Ramos (cell line): Measurements from ENCODE around the gene CAV1.
"Not testable (repeated sequence)": the region's sequence is repeated elsewhere in the genome, so short reads cannot be mapped to it uniquely, and the experiment has no call there.

Experiments used
- in situ Hi-C: fragments of 300-500 bp; cut with MboI; formaldehyde crosslinking; loops from one replicate; pipeline ENCODE4 v1.14.3; 2022; ENCODE audit warnings: low sequenced_read_pairs; ENCODE audit not compliant: unreplicated experiment

Gene CAV1, protein sequence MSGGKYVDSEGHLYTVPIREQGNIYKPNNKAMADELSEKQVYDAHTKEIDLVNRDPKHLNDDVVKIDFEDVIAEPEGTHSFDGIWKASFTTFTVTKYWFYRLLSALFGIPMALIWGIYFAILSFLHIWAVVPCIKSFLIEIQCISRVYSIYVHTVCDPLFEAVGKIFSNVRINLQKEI

DNA sequence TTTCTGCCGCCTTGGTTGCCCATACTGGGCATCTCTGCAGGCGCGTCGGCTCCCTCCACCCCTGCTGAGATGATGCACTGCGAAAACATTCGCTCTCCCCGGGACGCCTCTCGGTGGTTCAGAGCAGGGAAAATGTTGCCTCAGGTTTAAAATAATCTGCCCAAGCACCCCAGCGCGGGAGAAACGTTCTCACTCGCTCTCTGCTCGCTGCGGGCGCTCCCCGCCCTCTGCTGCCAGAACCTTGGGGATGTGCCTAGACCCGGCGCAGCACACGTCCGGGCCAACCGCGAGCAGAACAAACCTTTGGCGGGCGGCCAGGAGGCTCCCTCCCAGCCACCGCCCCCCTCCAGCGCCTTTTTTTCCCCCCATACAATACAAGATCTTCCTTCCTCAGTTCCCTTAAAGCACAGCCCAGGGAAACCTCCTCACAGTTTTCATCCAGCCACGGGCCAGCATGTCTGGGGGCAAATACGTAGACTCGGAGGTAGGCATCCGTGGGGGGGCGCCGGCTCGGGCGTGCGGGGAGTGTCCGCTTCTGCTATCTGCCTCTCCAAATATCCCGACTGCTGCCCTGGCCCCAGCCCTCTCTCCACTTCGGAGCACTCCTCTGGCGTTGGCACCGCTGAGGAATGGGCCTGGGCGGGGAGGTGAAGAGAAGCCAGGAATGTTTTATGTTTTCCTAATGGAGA, at the start of gene CAV1:
CAV1 (plus strand) TSS at position 428 of the 689 bp plus-strand sequence; CDS start at position 455, 27 bp downstream.
- in situ Hi-C loops, result no loop called here

DNA sequence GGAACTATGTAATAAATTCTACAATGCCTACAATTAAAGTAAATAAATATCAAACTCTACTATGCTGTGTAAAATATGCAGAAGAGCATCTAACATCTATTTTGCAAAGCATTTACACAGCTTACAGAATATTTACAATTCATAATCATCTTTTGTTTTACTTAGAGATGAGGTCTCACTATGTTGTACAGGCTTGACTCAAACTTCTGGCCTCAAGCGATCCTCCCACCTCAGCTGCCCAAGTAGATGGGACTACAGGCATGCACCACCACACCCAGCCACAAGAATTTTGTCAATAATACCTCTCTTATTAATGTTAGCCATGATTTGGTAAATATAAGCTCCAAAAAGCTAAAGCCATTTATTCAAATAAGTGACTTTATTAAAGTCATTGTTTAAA, 47.2 kb upstream of the CAV1 start:
- in situ Hi-C loops, result no loop called here

DNA sequence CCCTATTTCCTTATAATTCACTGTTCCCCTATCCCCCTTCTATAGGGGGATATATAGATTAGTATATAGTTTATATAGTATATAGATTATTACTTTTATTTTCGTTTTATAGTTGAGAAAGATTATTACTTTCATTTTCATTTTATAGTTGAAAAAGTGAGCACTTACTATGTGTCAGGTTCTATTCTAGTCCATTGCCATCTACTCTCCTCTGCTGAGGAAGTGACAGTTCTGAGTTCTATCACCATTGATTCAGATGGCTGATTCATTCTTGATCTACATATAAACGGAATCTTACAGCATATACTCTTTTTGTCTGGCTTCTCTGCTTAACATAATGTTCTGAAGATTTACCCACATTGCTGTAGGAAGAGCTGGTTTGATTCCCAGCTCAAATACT, 46.0 kb upstream of the CAV1 start:
- in situ Hi-C loops, result no loop called here

DNA sequence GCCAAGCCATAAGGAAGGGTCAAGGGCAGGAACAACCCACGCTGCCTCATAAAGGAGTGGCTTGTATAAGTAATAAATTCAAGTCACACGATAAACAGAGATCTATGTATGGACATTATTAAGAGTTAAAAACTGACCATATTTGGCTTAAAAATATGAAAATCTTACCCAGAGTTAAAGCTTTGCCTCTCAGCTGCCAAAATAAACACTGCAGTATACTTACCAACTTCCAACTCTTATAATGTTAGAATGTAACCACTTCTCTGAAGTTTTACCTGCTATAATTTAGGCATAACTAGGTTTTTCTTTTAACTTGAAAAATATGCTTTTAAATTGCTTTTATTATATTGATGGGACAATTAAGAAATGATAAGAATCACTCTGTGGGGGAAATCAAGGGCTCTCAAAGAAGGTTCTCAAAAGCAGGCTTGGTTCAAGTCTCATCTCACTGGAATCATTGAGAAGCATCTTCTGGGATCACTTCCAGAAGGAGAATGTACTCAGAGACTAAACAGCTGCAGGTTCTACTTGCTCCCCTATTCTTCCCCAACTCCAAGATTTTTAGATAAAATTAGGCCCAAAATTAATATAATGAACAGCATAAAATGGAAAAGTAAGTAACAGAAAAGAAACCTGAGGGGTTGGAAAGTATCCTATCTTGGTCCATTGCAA, 41.4 kb upstream of the CAV1 start:
- in situ Hi-C loops, result no loop called here

GRCh38 chr7:116484389-116484788, 40.4 kb upstream of the CAV1 start:
- in situ Hi-C loops, result not testable (repeated sequence)

- in situ Hi-C loops, result no loop called here
These were observed 36.8 kb upstream of the CAV1 start for GRCh38 chr7:116487907-116488521.

DNA sequence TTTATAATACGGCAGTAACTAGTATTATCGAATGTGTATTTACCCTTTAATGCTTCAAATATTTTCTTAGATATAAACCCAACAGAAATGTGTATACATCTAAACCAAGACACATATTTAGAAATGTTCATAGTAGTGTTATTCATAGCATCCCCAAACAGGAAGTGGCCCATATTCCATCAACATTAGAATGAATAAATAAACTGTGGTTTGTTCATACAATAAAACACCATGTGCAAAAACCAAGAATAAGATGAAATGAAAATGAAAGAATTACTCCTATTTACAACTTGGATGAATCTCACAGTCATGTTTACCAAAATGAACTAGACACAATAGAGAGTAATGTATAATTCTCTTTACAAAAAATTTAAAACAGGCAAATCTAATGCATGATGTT, 34.5 kb upstream of the CAV1 start:
- in situ Hi-C loops, result no loop called here

DNA sequence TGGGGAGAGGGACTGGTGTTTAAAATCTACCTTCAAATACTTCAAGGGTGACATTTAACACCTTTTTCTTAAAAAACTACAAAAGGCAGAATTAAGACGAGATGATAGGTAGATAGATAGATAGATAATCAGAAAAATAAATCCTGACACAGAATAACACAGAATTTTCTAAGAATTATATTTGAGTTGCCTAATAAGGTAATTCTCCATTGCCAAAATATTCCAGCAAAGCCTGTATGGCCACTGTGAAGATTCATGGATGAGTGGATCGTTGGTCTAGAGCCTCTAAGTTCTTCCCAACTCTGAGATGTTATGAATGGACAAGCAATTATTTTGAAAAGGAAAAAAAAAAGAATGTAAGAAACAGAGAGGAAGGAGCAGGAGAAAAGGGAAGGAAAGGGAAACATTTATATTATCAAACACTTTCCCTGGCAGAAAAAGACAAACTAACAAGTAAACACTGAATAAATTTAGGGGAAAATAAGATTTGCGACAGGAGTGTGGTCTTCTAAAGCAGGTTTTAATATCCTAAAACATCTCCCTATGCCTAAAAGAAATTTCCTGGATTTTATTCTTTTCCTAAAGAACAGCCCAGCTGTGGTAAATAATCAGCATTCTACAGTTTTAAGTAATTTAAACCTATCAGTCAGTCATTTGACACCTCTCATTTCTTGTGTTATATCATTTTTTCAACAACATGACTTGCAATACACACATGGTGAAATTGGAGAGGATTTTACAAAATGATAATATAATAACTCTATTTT, 32.8 kb upstream of the CAV1 start:
- in situ Hi-C loops, result no loop called here

GRCh38 chr7:116492654-116493109, 32.2 kb upstream of the CAV1 start:
- in situ Hi-C loops, result no loop called here

DNA sequence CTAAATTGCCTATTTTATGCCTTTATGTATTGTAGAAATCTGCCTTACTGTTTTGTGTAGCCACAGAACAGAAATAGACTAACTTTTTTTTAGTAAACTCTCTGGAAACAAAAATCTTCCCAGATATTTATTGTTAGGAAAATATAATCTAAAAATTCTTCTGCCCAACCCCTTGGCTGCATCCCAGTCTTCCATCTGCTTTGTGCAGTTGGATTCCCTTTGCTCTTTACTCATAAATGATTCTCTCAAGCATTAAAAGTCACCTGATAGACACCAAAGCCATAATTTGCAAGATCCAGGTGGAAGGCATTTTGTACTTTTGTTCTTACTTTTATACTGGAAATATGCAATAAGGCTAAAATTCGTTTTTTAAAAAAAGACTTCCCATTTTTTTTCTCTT, 31.4 kb upstream of the CAV1 start:
- in situ Hi-C loops, result no loop called here

DNA sequence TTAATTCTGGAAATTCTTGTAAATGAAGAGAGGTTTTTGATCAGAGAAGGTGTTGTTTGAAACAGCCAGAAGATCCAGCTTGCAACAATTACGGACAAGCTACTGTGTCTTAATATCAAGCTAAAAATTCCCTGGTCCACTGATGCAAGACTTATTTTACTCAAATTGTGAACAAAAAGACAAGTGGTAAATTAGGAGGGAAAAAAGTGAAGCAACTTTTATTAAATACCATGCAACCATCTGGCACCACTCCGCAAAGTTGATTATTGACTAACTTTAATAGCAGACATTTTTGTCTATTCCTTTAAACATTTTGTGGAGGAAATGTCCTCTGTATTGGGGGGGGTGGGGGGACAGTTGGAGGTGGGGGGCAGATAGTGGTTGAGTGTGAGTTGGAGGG, 30.4 kb upstream of the CAV1 start:
- in situ Hi-C loops, result no loop called here

DNA sequence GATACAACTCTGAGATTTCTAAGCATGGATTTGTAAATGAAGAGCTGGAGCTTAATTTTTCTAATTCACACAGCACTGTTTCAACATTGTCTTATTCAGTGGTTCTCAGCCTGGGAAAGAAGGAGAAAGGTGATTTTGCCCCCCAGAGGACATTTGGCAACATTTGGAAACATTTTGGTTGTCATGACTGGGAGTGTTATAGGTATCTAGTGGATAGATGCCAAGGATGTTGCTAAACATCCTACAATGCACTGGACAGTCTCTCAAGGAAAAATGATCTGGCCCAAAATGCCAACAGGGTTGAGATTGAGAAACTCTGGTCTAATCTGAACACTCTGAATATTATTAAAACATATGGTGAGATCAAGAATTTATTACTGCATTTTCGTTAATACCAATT, 29.1 kb upstream of the CAV1 start:
- in situ Hi-C loops, result no loop called here

DNA sequence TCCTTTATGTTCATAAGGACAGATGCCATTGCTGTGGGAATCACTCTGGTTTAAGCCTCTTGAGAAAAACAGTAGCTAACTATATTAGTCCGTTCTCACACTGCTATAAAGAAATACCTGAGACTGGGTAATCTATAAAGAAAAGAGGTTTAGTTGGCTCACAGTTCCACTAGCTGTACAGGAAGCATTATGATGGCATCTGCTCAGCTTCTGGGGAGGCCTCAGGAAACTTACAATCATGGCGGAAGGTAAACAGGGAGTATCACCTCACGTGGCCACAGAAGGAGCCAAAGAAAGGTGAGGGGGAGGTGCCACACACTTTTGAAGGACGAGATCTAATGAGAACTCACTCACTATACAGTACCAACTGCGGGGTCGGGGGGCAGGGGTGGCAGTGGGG, 28.2 kb upstream of the CAV1 start:
- in situ Hi-C loops, result no loop called here

DNA sequence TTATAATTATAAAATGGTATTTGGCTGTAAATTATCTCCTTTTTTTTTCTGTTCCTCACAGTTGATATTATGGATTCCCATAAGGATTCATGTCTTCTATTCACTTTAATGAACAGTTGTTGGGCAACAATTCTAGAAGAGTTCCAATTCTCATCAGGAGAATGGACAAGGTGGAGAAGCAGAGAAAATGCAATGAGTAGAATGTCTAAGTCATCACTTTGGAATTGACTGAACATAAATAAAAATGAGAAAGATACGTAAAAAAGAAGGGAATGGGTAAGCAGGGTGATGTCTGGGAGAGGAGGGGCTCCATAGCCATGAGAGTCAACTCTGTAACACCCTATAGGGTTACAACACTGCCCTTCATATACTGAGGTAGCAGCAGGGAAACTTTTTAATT, 27.1 kb upstream of the CAV1 start:
- in situ Hi-C loops, result no loop called here

DNA sequence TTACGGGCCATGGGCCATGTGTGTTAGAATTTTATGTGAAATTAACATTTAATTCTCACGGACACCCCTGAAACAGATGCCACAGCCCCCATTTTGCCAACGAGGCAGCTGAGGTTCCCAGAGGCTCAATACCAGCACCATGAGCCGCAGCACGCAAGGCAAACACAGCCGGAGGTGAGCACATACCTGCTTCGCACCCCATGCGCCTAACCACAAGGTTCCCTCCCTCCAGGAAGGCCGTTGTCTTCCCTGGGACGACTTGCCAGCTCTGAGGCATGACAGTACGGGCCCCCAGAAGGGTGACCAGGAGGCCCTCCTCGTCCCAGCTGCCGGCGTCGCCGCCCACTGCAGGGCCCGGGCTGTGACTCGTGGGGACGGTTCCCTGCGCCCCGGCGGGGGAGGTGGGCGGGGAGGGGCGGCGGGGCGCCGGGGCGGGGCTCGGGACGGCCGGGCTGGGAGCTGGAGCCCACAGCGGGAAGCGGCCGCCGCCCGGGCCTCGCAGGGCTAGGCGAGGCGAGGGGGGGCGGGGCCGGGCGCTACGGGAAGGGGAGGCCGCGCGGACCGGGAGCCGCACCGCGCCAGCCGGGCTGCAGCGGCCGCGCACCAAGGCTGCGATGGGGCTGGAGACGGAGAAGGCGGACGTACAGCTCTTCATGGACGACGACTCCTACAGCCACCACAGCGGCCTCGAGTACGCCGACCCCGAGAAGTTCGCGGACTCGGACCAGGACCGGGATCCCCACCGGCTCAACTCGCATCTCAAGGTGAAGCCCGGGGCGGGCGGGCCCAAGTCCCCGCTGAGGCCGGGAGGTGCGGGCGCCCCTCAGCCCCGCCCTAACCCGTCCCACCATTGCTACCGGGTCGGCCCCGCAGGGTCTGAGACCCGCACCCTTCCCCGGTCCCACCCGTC, 25.4 kb upstream of the CAV1 start, which contains the start of gene CAV2:
CAV2 (plus strand) TSS at position 571 of the 910 bp plus-strand sequence; CDS start at position 615, 44 bp downstream.
- in situ Hi-C loops, result no loop called here

DNA sequence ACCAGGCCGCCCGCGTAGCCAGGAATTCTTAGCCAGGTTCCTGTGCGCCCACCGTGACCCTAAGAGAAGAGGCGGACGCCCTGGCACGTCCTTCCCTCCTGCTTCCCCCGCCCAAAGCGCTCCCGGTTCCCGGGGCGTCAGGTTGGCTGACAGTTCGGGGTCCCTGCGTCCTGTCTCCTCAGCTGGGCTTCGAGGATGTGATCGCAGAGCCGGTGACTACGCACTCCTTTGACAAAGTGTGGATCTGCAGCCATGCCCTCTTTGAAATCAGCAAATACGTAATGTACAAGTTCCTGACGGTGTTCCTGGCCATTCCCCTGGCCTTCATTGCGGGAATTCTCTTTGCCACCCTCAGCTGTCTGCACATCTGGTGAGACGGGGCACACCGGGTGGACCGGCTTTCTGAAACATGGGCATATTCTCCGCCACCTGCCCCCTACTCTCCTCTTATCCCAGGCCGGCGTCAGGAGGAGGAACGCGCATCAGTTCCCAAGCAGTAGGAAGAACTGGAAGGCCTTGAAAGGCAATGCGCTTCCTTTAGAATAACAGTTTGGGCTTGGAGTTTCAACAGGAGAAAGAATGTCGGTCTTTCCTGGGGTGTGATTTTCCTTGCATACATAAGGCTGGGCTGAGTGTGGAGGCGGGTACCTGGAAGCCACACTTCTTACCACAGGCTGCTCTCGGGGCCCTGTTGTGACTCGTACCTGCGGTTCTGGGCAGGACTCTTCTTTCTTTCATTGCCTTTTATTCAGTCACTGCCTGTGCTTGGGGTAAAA, 24.6 kb upstream of the CAV1 start:
- in situ Hi-C loops, result no loop called here

DNA sequence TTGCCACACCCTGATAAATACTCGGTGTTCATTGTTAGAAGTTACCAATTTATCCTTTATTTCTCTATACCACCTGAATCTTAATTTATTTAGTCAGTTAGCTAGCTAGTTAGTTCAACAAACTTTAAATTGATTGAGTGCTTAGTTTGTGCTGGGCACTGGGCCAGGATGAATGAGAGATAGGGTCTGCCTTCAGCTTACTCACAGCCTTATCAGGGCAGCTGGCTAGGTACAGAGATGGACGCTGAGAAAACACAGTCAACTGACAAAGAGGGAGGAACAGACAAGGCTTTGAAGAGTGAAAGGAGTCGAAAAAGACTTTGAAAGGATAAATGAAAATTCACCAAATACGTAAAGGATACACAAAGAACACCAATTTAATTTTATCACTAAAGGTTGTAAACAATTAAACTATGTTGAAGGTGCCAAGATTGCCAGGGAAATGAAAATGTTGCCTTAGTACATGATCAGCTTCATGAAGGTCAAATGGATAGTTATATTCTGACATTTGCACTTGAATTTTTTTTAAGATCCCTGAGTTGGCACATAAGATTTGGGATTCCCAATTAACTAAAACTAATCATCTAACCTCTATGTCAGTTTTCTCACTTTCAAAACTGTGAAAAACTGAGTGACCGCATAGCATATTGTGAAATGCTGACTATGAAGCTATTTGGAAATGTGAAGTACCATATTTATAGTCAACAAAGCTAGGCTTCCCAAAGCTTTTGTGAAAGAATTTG, 23.2 kb upstream of the CAV1 start:
- in situ Hi-C loops, result no loop called here
